ENCODE measurements around the gene BACE2.

The BACE2 gene

DNA sequence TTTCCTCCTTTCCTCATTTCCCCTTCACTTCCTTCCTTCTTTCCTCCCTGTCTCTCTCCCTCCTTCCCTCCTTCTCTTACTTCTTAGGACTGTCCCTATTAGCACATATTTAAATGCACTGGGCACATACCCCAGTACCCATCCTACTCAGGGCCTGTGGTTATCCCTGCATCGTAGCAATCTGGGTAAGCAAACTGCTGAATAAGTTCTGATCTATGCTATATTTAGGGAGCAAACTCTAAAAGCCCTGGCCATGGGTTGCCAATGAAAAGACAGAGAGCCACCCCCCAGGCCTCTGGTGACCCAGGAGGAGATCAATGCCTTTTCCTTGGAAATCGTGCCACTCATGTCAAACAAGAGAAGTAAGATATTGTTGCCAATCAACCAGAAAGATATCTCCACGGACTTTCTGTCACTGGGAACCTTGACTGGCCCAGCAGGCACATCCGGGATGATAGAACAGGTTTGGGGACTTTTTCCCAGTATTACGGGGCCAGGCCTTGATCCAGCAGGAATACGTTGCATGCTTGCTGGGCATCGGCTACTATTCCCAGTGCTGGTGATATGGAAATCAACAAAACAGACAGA is 154.0 kb downstream of the BACE2 start:
- no peak for DNase-seq (ENCODE audit: low read depth in 2 of 2)

DNA sequence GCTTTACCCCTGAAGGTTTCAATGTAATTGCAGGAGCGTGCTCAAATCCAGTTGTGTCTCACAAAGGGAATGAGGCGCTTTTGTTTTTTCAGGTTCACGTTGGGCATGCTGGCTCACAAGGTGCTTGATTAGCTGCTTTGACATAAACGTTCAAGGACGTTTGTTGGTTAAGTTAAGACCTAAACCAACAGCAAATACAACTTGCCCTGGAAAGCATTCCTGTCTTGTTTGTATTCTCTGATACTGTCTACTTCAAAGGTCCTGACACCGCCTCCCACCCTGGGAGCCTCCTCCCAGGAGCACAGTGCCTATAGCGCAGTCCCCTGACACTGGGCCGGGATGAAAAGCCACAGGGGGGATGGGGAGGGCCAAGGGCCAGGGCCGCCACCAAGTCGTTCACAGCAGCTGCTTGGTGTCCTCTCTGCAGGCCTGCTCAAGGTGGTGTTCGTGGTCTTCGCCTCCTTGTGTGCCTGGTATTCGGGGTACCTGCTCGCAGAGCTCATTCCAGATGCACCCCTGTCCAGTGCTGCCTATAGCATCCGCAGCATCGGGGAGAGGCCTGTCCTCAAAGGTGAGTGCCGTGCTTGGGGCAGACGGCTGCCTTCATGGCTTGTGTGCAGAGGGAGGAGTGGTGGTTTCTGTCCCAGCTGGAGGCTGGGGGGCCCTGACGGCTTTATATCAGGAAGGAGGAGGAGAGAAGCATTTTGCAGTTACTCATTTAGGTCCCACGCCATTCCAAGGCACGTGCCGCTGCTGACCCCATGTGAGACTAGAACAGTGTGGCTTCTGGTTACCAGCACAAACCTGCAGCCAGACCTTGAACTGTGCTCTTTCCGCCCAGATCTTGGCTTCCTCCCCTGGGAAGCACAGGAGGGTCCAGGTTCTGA is 154.8 kb downstream of the BACE2 start:
- DNase-seq (ENCODE audit: low read depth in 2 of 2): no peak

DNA sequence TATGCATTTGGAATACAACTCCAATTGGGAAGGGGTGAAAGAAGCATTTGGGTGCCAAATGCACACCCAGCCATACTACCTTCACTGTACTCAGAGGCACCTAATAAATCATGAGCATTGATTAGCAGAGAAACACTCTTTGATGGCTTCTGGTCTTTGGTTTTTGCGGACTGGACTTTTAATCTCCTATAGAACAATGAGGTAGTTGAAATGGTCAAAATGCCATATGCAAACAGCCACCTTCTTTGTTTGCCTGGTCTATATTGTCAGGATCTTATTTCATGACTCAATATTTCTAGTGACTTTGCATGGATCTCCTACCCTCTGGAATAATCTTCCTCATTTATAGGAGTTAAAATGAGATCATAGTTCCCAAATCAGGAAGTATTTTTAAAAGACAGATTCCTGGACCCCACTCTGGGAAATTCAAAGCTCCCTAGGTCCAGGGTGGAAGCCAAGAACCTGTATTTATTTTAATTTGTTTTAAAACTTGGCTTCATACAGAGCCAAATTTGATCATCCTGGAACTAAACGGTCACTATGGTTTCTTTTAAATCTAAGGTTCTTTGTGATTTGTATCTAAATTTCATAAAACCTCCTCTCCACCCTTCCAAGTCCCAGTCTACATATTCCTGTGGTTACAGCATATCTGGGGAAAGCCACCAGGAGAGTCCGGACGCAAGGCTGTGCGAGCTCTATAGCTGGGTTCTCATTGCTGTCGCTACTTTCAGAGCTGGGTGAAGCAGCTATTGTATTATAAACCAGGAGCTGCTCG is 157.4 kb downstream of the BACE2 start:
- DNase-seq (ENCODE audit: low read depth in 2 of 2): no peak

DNA sequence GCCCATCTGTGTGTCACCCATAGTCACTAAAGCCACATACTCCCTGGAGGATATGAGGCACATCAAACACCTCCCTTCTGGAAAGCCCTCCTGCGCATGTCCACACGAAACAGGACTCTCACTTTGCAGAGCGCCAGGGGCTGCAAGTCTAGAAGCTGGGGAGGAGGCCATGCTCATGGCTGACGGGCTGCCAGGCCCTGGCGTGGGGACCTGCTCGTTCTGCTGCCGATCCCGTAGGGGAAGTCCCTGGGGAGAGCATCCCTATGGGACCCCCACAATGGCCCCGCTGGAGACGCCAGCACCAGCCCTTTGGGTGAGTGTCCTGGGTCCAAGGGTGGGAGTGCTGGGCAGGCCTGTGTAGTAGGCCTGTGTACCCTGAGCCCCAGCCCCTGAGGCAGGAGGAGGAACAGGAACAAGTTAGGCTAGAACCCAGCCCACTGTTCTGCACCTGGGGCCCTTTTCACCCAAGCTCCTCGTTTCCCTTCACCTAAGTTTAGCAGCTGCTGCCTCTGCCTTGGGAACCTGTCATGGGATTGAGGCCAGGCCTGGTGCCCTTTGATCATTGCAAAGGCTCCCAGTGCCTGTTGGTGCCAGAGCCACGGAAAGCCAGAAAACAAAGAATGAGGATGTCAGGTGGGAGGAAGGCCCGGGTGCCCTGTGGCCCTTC is 158.6 kb downstream of the BACE2 start:
- DNase-seq (ENCODE audit: low read depth in 2 of 2): no peak

DNA sequence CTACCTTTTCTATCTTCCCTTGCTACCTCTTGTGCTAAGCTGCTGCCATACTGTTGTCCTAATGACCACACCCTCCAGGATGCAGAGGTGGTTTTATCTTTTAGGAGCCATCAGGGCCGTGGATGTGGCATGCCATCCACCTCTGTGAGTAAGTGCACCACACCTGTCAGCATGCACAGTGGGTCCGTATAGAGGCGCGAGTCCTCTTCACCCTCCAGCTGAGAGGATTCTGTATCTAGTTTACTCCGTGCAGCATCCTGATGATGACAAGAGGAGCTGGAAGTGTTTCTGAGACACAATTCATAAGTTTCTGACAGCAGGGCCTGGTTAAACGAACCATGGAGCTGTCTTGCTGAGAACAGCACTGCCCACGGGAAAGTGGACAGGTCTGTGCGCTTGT is 159.8 kb downstream of the BACE2 start:
- no peak for DNase-seq (ENCODE audit: low read depth in 2 of 2)

DNA sequence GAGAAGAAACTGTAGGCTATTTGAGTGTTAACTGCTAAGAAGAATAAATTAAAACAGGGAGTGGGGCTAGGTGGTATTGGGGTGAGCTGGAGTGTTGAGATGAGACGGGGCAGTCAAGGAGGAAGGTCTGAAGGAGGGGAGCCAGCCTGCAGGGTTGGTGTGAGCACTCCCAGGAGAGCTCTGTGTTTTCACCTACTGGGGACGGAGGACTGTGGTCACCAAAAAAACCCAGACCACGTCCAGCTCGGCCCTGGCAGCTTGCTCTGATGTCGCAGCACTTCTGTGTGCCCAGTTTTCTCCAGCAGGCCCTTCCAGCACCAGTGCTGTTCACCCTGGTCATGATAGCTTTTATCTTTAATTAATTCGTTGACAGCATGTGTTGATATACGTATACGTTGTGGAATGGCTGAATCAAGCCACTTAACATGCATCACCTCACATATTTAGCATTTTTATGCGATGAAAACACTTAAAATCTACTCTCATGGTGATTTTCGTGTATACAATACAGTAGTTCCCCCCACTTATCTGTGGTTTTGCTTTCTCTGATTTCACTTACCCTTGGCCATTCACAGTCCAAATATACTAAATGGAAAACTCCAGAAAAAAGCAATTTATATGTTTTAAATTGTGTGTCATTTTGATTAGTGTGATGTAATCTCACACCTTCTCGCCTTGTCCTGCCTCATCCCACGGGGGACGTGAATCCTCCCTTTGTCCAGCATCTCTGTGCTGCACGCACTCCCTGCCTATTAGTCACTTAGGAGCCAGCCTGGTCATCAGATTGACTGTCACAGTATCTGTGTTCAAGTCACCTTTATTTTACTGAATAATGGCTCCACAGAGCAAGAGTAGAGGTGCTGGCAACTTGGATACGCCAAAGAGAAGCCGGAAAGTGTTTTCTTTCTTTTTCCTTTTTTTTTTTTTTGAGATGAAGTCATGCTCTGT is 161.0 kb downstream of the BACE2 start:
- DNase-seq (ENCODE audit: low read depth in 2 of 2): no peak

Measured in stimulated activated CD8-positive, alpha-beta memory T cell treated with anti-CD3 and anti-CD28 coated beads, Interleukin-7, amount 100 ng/mL, for 1 hour (primary cell).